ENCODE data around the gene PRKRA.

- TF ChIP-seq CTCF (IDR thresholded peaks at IDR 0.05) (no peak), EP300 (IDR thresholded peaks at IDR 0.05) (peak in 1 of 2 donors; percentile 89), POLR2A (IDR thresholded peaks at IDR 0.05) (peak; percentile 60 to 90)
These were observed 29.5 kb upstream of the PRKRA start, which contains the start of gene PLEKHA3 for GRCh38 chr2:178480227-178481181.

All from tibial nerve (tissue), 4 donors.